HL-60 (cell line): ENCODE results near the gene KRTAP10-7.

Source experiments
- REST ChIP-seq: IDR thresholded peaks from 2 replicates; pipeline ENCODE4 v1.6.1; 2012; ENCODE audit warnings: low read depth; ENCODE audit not compliant: insufficient replicate concordance
- TF ChIP-seq, protein P1 (sequence below): IDR thresholded peaks from one replicate; pipeline ENCODE4 v1.5.1; 2011; ENCODE audit warnings: low read length, control low read depth, inconsistent platforms; ENCODE audit not compliant: insufficient read depth

DNA sequence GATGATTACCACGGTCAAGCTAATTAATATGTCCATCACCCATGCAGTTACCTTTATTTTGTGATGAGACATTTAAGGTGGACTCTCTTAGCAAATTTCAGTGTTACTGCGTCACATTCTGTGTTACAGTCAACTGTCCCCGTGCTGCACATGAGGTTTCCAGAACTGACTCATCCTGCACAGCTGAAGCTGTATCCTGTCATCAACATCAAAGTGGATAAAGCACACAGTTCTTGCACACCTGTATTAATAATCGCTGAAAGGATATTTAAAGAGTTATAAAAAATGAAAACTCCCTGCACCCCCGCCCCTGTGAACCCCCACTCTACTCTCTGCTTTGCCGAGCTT is 16.6 kb upstream of the KRTAP10-7 start:
- TF ChIP-seq, protein P1, sequence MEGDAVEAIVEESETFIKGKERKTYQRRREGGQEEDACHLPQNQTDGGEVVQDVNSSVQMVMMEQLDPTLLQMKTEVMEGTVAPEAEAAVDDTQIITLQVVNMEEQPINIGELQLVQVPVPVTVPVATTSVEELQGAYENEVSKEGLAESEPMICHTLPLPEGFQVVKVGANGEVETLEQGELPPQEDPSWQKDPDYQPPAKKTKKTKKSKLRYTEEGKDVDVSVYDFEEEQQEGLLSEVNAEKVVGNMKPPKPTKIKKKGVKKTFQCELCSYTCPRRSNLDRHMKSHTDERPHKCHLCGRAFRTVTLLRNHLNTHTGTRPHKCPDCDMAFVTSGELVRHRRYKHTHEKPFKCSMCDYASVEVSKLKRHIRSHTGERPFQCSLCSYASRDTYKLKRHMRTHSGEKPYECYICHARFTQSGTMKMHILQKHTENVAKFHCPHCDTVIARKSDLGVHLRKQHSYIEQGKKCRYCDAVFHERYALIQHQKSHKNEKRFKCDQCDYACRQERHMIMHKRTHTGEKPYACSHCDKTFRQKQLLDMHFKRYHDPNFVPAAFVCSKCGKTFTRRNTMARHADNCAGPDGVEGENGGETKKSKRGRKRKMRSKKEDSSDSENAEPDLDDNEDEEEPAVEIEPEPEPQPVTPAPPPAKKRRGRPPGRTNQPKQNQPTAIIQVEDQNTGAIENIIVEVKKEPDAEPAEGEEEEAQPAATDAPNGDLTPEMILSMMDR = no peak
- no peak for TF ChIP-seq REST
